SJSA1 (cell line): Measurements from ENCODE around the gene IL22RA1. TPM values are rescaled to one million over a fixed set of nuclear protein-coding genes. Genes with fewer than 3 reads are reported as not detected.

Experiments used
- DNase-seq, 2 experiments: peaks; one replicate each; pipeline ENCODE4 v3.0.0-alpha.2; 2015 to 2020; ENCODE audit warnings: low spot score in 2 of 2, low read depth in 1 of 2
- H3K27ac ChIP-seq: fragments of 250-450 bp; sonication (Bioruptor Pico); 2 replicates; pipeline ENCODE4 v1.5.1; 2020; ENCODE audit warnings: mild to moderate bottlenecking, moderate library complexity
- H3K27me3 ChIP-seq: fragments of 250-450 bp; sonication (Bioruptor Pico); replicated peaks from 2 replicates; pipeline ENCODE4 v1.5.1; 2020; ENCODE audit warnings: mild to moderate bottlenecking, moderate library complexity
- H3K36me3 ChIP-seq: fragments of 250-450 bp; sonication (Bioruptor Pico); 2 replicates; pipeline ENCODE4 v1.5.1; 2020; ENCODE audit warnings: mild to moderate bottlenecking
- H3K4me1 ChIP-seq: fragments of 250-450 bp; sonication (Bioruptor Pico); replicated peaks from 2 replicates; pipeline ENCODE4 v1.6.1; 2021; ENCODE audit warnings: mild to moderate bottlenecking
- H3K4me3 ChIP-seq: fragments of 250-450 bp; sonication (Bioruptor Pico); 2 replicates; pipeline ENCODE4 v1.5.1; 2020; ENCODE audit warnings: mild to moderate bottlenecking
- H3K9me3 ChIP-seq: fragments of 250-450 bp; sonication (Bioruptor Pico); replicated peaks from 2 replicates; pipeline ENCODE4 v1.5.1; 2020; ENCODE audit warnings: mild to moderate bottlenecking
- total RNA-seq: library from RNA; depleted of rRNA; stranded (reverse); fragments of >200 nt; shearing (Covaris generic); gene quantifications from 2 replicates; pipeline ENCODE4 v1.2.3, GENCODE V29; 2014; rRNA removed

The IL22RA1 gene
- total RNA-seq, 1 experiment from 2014 or later: 1.1 TPM

DNA sequence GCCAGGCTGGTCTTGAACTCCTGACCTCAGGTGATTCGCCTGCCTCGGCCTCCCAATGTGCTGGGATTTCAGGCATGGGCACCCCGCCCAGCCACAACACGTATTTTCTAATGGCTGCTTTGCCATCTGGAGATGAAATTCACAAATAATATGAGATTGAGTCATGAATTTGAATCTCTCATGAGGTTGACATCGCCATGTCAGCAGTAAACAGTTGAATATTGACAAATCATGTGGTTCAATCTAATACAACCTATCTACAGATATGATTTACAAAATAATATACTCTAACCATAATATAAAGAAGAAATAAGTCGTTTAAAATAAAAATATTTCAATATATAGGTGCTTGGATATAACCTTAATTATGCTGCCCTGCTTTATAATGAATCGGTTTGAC is 73.1 kb downstream of the IL22RA1 start:
- no peak overlapping the region for H3K27ac ChIP-seq
- no peak for DNase-seq
- H3K27me3 ChIP-seq: no peaks in the 10 kb centered on the region
- H3K4me1 ChIP-seq: 0 out of 2 replicates have a peak, but pooled peaks cover 5% of the 10 kb centered on the region
- H3K9me3 ChIP-seq: no peaks in the 10 kb centered on the region
- no peaks in the 10 kb centered on the region for H3K36me3 ChIP-seq
- no peak overlapping the region for H3K4me3 ChIP-seq

Other genes with a start within 250 kb of the IL22RA1 start
- 0.08 TPM in 1 of 2 replicates, not detected in the other for gene CNR2, start 229.8 kb downstream of the IL22RA1 start, total RNA-seq
- gene PNRC2, start 183.3 kb downstream of the IL22RA1 start, total RNA-seq: 123 and 145 TPM in 2 replicates
- gene SRSF10, start 162.8 kb downstream of the IL22RA1 start, total RNA-seq: 145 and 147 TPM in 2 replicates
- gene MYOM3, start 31.0 kb downstream of the IL22RA1 start, total RNA-seq: 0.03 TPM in 1 of 2 replicates, not detected in the other
- 0.06 TPM in 1 of 2 replicates, not detected in the other for gene IFNLR1, start 44.1 kb upstream of the IL22RA1 start, total RNA-seq
- not detected in 2 replicates for gene GRHL3, start 176.2 kb upstream of the IL22RA1 start, total RNA-seq